Tibial nerve (tissue), 3 donors: ENCODE results near the gene KLHL30.

Experiments
- POLR2A ChIP-seq, 2 donors: fragments of 450-650 bp; IDR thresholded peaks; one replicate each; pipeline ENCODE4 v1.6.1; 2017; ENCODE audit warnings: antibody characterized with exemption in 2 of 2, mild to moderate bottlenecking in 2 of 2, moderate library complexity in 2 of 2
- TF ChIP-seq, protein P1 (sequence below), 5 experiments: fragments of 200-600 bp in 3 of 5; fragments of 450-650 bp in 2 of 5; sonication (generic) in 3 of 5; IDR thresholded peaks; one replicate each; pipeline ENCODE4 v1.5.1; 2016 to 2019; ENCODE audit warnings: antibody characterized with exemption in 5 of 5, mild to moderate bottlenecking in 3 of 5, moderate library complexity in 2 of 5

DNA sequence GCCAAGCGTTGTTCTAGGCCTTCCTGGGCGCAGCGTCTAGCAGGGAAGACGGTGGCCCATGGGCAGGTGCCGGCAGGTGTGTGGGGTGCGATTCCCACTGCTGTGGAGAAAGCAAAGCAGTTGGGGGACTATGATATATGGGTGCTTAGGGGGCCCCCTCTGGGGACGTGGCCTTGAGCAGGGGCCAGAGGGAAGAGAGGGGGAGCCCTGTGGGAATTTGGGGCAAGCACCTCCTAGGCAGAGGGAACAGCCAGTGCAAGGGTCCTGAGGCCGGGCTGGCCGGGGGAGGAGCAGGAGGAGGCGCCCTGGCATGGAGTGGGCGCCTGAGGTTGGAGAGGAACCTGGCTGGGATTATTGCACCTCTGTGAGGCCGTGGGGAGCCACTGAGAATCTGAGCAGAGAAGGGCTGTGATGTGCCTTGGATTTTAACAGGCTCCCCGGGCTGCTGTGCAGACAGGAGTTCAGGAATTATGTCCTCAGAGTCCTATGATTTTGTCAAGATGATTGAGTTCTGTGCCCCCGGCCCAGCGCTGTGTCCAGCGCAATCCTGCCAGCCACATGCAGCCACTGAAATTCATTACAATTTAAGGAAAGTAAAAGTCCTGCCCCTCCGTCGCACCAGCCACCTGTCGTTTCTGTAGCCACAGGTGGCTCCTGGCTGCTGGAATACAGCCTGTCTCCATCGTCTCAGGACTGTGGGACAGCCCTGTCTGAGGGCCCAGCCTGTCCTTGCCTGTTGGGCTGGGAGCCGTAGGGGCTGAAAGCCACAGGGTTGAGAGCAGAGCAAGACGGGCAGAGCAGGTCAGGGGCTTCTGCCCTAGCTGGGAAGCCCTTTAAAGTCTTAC lies 9.1 kb upstream of the KLHL30 start:
- no peak for TF ChIP-seq POLR2A (IDR thresholded peaks at IDR 0.05)
- TF ChIP-seq, protein P1, sequence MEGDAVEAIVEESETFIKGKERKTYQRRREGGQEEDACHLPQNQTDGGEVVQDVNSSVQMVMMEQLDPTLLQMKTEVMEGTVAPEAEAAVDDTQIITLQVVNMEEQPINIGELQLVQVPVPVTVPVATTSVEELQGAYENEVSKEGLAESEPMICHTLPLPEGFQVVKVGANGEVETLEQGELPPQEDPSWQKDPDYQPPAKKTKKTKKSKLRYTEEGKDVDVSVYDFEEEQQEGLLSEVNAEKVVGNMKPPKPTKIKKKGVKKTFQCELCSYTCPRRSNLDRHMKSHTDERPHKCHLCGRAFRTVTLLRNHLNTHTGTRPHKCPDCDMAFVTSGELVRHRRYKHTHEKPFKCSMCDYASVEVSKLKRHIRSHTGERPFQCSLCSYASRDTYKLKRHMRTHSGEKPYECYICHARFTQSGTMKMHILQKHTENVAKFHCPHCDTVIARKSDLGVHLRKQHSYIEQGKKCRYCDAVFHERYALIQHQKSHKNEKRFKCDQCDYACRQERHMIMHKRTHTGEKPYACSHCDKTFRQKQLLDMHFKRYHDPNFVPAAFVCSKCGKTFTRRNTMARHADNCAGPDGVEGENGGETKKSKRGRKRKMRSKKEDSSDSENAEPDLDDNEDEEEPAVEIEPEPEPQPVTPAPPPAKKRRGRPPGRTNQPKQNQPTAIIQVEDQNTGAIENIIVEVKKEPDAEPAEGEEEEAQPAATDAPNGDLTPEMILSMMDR (IDR thresholded peaks at IDR 0.05), result no peak
